LNCAP (cell line): ENCODE data around the gene RARG.

ENCODE experiments used
- TF ChIP-seq, protein P1 (sequence below): fragments of 450-650 bp; IDR thresholded peaks from 2 replicates; pipeline ENCODE4 v1.5.1; 2017; ENCODE audit warnings: mild to moderate bottlenecking

Gene RARG

DNA sequence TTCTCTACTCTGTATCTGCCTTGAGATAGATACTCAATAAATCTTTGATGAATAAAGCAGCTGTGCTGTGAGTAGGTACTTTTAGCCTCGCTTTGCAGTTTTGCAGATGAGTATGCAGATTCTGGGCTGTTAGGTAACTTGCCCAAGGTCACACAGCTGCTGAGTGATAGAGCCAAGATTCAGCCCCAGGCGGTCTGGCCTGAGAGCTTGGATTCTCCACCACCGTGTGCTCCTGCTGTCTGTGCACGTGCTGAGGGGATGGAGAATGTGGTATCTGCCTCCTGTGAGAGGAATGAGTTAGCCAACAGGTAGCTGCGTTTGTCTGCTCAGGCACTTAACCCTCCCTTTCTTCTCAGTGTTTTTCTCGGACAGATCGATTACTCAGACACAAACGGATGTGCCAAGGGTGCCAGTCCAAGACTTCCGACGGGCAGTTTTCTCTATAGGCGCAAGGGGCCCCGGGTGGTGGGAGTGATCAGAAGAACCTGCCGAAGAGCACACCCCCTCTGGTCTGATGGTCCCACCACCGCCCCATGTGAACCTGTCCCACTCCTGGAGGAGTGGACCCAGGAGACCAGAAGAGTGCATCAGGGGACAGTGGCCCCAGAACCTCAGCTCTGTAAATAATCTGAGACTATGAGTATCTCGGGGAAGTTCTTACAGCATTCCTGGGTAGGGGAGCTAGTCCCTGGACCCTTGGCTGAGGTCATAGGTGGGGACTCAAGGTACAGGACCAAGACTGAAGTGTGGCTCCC, 44.7 kb downstream of the RARG start:
- TF ChIP-seq, protein P1, sequence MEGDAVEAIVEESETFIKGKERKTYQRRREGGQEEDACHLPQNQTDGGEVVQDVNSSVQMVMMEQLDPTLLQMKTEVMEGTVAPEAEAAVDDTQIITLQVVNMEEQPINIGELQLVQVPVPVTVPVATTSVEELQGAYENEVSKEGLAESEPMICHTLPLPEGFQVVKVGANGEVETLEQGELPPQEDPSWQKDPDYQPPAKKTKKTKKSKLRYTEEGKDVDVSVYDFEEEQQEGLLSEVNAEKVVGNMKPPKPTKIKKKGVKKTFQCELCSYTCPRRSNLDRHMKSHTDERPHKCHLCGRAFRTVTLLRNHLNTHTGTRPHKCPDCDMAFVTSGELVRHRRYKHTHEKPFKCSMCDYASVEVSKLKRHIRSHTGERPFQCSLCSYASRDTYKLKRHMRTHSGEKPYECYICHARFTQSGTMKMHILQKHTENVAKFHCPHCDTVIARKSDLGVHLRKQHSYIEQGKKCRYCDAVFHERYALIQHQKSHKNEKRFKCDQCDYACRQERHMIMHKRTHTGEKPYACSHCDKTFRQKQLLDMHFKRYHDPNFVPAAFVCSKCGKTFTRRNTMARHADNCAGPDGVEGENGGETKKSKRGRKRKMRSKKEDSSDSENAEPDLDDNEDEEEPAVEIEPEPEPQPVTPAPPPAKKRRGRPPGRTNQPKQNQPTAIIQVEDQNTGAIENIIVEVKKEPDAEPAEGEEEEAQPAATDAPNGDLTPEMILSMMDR: no peak

DNA sequence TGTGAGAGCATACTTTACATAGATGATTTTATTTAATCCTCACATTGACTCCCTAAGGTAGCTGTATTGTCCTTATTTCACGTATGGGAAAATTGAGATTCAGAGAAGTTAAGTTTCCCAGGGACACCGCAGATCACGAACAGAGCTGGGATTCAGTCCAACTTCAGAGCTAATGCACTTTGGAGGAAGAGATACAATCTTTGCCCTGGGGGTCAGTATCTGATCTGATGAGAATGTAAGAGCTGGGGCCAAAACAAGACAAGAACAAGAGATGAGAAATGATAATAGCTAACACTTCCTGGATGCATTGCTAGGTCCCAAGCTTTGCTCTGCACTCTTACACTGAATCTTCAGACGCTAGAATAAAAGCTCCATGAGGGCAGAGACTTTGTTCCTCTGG, 45.3 kb downstream of the RARG start:
- TF ChIP-seq, protein P1: no peak

- TF ChIP-seq, protein P1: no peak
Observed at GRCh38 chr12:53185582-53186153, 46.3 kb downstream of the RARG start.

- TF ChIP-seq, protein P1: no peak
Observed at GRCh38 chr12:53184828-53185227, 47.2 kb downstream of the RARG start.

DNA sequence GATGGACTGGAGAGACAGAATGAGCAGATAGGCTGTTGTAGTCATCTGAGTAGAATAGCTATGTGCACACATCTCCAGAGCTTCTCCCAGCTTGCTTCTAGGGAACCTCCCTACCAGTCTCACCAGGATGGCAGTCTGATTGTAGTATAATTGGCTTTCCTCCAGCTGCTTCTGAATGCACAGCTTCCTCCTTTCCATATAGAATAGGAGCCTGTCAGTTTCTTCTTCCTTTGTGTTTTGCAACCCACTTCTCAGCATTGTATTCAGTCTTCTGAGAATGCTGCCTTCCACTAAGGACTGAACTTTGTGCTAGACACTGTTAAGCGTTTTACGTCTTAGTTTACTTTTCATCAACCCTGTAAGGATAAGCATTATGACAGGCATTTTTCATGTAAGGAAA, 49.1 kb downstream of the RARG start:
- TF ChIP-seq, protein P1: no peak

DNA sequence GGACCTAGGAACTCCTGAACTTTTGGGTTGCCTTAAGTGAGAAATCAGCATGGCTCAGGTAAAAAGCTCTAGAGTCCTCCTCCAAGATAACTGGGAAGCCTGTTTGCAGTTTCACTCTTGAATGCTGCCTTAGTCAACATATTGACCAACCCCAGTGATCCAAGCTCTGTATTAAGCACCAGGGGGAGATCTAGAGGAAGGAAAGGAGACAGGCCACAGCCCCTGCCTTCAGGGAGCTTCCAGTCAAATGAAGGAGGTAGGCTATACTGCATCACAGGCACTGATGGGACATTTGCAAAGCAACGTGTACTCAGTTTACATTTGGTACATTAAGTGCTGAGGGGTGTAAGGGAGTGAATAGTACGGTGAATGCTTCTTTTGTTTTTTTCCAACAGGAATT, 50.1 kb downstream of the RARG start:
- TF ChIP-seq, protein P1: no peak

GRCh38 chr12:53180931-53181645, 50.9 kb downstream of the RARG start:
- TF ChIP-seq, protein P1: no peak
